Neuronal stem cell (in vitro differentiated cells): ENCODE data around the gene ALG14.

Source experiments
- DNase-seq: peaks from one replicate; pipeline ENCODE4 v3.0.0-alpha.2; 2013; ENCODE audit warnings: low spot score
- H2AFZ ChIP-seq: one replicate; pipeline ENCODE4 v1.6.1; 2013; ENCODE audit warnings: mild to moderate bottlenecking, low read length, inconsistent platforms
- H2AK5ac ChIP-seq: 2 replicates; pipeline ENCODE4 v1.6.1; 2013; ENCODE audit warnings: low read depth, mild to moderate bottlenecking, inconsistent platforms, low read length, moderate library complexity, mixed read lengths
- H2BK120ac ChIP-seq: 2 replicates; pipeline ENCODE4 v1.6.1; 2013; ENCODE audit warnings: low read depth, mild to moderate bottlenecking, inconsistent platforms, low read length, moderate library complexity, mixed read lengths
- H2BK12ac ChIP-seq: one replicate; pipeline ENCODE4 v1.6.1; 2013; ENCODE audit warnings: low read length, inconsistent platforms
- H2BK15ac ChIP-seq: 2 replicates; pipeline ENCODE4 v1.6.1; 2013; ENCODE audit warnings: mild to moderate bottlenecking, low read length, inconsistent platforms, mixed read lengths
- H2BK5ac ChIP-seq: one replicate; pipeline ENCODE4 v1.6.1; 2013; ENCODE audit warnings: inconsistent platforms, mild to moderate bottlenecking, low read length, moderate library complexity
- H3K14ac ChIP-seq: one replicate; pipeline ENCODE4 v1.6.1; 2013; ENCODE audit warnings: low read length, inconsistent platforms
- H3K18ac ChIP-seq: 2 replicates; pipeline ENCODE4 v1.6.1; 2013; ENCODE audit warnings: low read length, inconsistent platforms
- H3K23ac ChIP-seq: 2 replicates; pipeline ENCODE4 v1.6.1; 2013; ENCODE audit warnings: low read depth, mild to moderate bottlenecking, mixed read lengths, low read length, inconsistent platforms; ENCODE audit not compliant: poor library complexity
- H3K27ac ChIP-seq: replicated peaks from 3 replicates; pipeline ENCODE4 v1.5.1; 2013; ENCODE audit warnings: low read length, inconsistent platforms
- H3K27me3 ChIP-seq, 3 experiments: 2 replicates each; pipeline ENCODE4 v1.6.1; 2013; ENCODE audit warnings: low read length in 3 of 3, mild to moderate bottlenecking in 2 of 3, inconsistent platforms in 1 of 3, low read depth in 1 of 3, mixed read lengths in 1 of 3, moderate library complexity in 1 of 3; ENCODE audit not compliant: control insufficient read depth in 3 of 3, insufficient read depth in 3 of 3
- H3K36me3 ChIP-seq, 2 donors: replicated peaks in 1 of 2; 2 replicates each; pipeline ENCODE4 v1.6.1; 2013; ENCODE audit warnings: low read length in 2 of 2; ENCODE audit not compliant: control insufficient read depth in 2 of 2, insufficient read depth in 2 of 2
- H3K4ac ChIP-seq: 2 replicates; pipeline ENCODE4 v1.6.1; 2013; ENCODE audit warnings: inconsistent platforms, mild to moderate bottlenecking, low read length, moderate library complexity
- H3K4me1 ChIP-seq, 2 donors: 1 replicate in 1 of 2; 2 replicates in 1 of 2; pipeline ENCODE4 v1.6.1; 2013; ENCODE audit warnings: low read length in 2 of 2, low read depth in 1 of 2; ENCODE audit not compliant: control insufficient read depth in 2 of 2, insufficient read depth in 1 of 2
- H3K4me2 ChIP-seq: one replicate; pipeline ENCODE4 v1.6.1; 2013; ENCODE audit warnings: mild to moderate bottlenecking, low read length, inconsistent platforms; ENCODE audit not compliant: insufficient read depth, poor library complexity, severe bottlenecking
- H3K4me3 ChIP-seq, 2 donors: 2 replicates each; pipeline ENCODE4 v1.5.1; 2013; ENCODE audit warnings: low read length in 2 of 2, mild to moderate bottlenecking in 2 of 2, inconsistent platforms in 1 of 2, moderate library complexity in 1 of 2
- H3K79me1 ChIP-seq: one replicate; pipeline ENCODE4 v1.6.1; 2013; ENCODE audit warnings: low read depth, mild to moderate bottlenecking, inconsistent platforms, low read length, moderate library complexity
- H3K9ac ChIP-seq: one replicate; pipeline ENCODE4 v1.6.1; 2013; ENCODE audit warnings: mild to moderate bottlenecking, low read depth, low read length, inconsistent platforms; ENCODE audit not compliant: poor library complexity
- H3K9me3 ChIP-seq, 2 donors: replicated peaks in 1 of 2; 2 replicates each; pipeline versions ENCODE3 to v1.6.1; 2013; ENCODE audit warnings: low read length in 2 of 2, mild to moderate bottlenecking in 2 of 2, inconsistent platforms in 1 of 2, low read depth in 1 of 2, mixed read lengths in 1 of 2, moderate library complexity in 1 of 2; ENCODE audit not compliant: control insufficient read depth in 2 of 2, insufficient read depth in 1 of 2
- H4K8ac ChIP-seq: one replicate; pipeline ENCODE4 v1.6.1; 2013; ENCODE audit warnings: low read depth, mild to moderate bottlenecking, inconsistent platforms, low read length, moderate library complexity
- H4K91ac ChIP-seq: one replicate; pipeline ENCODE4 v1.6.1; 2013; ENCODE audit warnings: low read length, low read depth, mild to moderate bottlenecking, inconsistent platforms; ENCODE audit not compliant: poor library complexity
- WGBS, 2 donors: extraction: QIAGEN DNeasy Blood & Tissue Kit; methylation state at CpG; one replicate each; pipeline ENCODE4 v1.1.7; 2013; ENCODE audit warnings: missing lambda C conversion rate in 2 of 2, mixed read lengths in 1 of 2; ENCODE audit not compliant: insufficient read length in 2 of 2, insufficient replicate concordance in 1 of 2; ENCODE audit errors: extremely low coverage in 2 of 2; 5-methylcytosine and 5-hydroxymethylcytosine counted together

ALG14 gene

GRCh38 chr1:95097426-95097825, 24.7 kb upstream of the ALG14 start:
- DNase-seq = no peak
- Histone ChIP-seq H3K36me3 (no peaks in the 10 kb centered on the region), H3K4me1 (no peaks in the 10 kb centered on the region), H3K27me3 (peaks cover 0 to 8% (median 0%) of the 10 kb centered on the region in 3 experiments), H3K4ac (no peak overlapping the region), H2AFZ (no peak overlapping the region), H3K4me3 (no peak overlapping the region), H3K23ac (no peak overlapping the region), H3K9ac (no peak overlapping the region), H3K9me3 (no peaks in the 10 kb centered on the region), H3K27ac (no peak overlapping the region), H3K14ac (no peak overlapping the region), H3K18ac (no peak overlapping the region), H2BK120ac (no peak overlapping the region), H2BK12ac (no peak overlapping the region), H3K79me1 (no peaks in the 10 kb centered on the region), H2AK5ac (no peak overlapping the region), H4K91ac (no peak overlapping the region), H3K4me2 (no peak overlapping the region), H2BK5ac (no peak overlapping the region), H2BK15ac (no peak overlapping the region), H4K8ac (no peak overlapping the region)
- no CpG with 5 or more reads among the region's 4 CpGs for WGBS, 2 donors

- Histone ChIP-seq H3K18ac (no peak overlapping the region), H2AK5ac (no peak overlapping the region), H2BK12ac (no peak overlapping the region), H3K36me3 (no peaks in the 10 kb centered on the region), H2BK15ac (no peak overlapping the region), H4K91ac (no peak overlapping the region), H2BK5ac (no peak overlapping the region), H4K8ac (no peak overlapping the region), H3K14ac (no peak overlapping the region), H2BK120ac (no peak overlapping the region), H3K4me3 (no peak overlapping the region), H3K4me1 (no peaks in the 10 kb centered on the region), H3K27ac (no peak overlapping the region), H3K23ac (no peak overlapping the region), H3K9ac (no peak overlapping the region), H3K27me3 (peaks cover 0 to 3% (median 0%) of the 10 kb centered on the region in 3 experiments), H3K4ac (no peak overlapping the region), H3K4me2 (no peak overlapping the region), H2AFZ (no peak overlapping the region), H3K79me1 (no peaks in the 10 kb centered on the region), H3K9me3 (no peaks in the 10 kb centered on the region)
- WGBS, 2 donors = no CpG with 5 or more reads among the region's 6 CpGs
- DNase-seq = no peak
Observed at GRCh38 chr1:95096218-95096841, 23.6 kb upstream of the ALG14 start.

- Histone ChIP-seq H3K36me3 (no peaks in the 10 kb centered on the region), H3K27ac (no peak overlapping the region)
Observed at GRCh38 chr1:95095833-95096217, 23.1 kb upstream of the ALG14 start.

GRCh38 chr1:95094923-95095322, 22.2 kb upstream of the ALG14 start:
- Histone ChIP-seq H2AFZ (no peak overlapping the region), H3K27ac (no peak overlapping the region), H3K4me3 (no peak overlapping the region)

More at GRCh38 chr1:95095833-95096217, 23.1 kb upstream of the ALG14 start:
- no peak overlapping the region for H3K4me2 ChIP-seq
- H3K4me3 ChIP-seq = no peak overlapping the region
- H3K9me3 ChIP-seq = no peaks in the 10 kb centered on the region
- H2BK15ac ChIP-seq = no peak overlapping the region
- no peaks in the 10 kb centered on the region for H3K27me3 ChIP-seq
- no peak overlapping the region for H2AFZ ChIP-seq
- H3K79me1 ChIP-seq = no peaks in the 10 kb centered on the region
- H2AK5ac ChIP-seq = no peak overlapping the region
- no peak overlapping the region for H3K18ac ChIP-seq
- no peak overlapping the region for H3K4ac ChIP-seq
- no peaks in the 10 kb centered on the region for H3K4me1 ChIP-seq
- no peak overlapping the region for H3K14ac ChIP-seq
- no peak overlapping the region for H2BK120ac ChIP-seq
- H3K9ac ChIP-seq = no peak overlapping the region
- no peak overlapping the region for H2BK5ac ChIP-seq
- H4K91ac ChIP-seq = no peak overlapping the region
- no peak overlapping the region for H4K8ac ChIP-seq
- no peak overlapping the region for H2BK12ac ChIP-seq
- DNase-seq = no peak
- WGBS, 2 donors = no CpG with 5 or more reads among the region's 2 CpGs
- H3K23ac ChIP-seq = no peak overlapping the region

More at GRCh38 chr1:95094923-95095322, 22.2 kb upstream of the ALG14 start:
- H3K14ac ChIP-seq = no peak overlapping the region
- no peaks in the 10 kb centered on the region for H3K36me3 ChIP-seq
- H4K8ac ChIP-seq = no peak overlapping the region
- H2BK5ac ChIP-seq = no peak overlapping the region
- no CpG with 5 or more reads among the region's 2 CpGs for WGBS, 2 donors
- no peak overlapping the region for H4K91ac ChIP-seq
- no peak overlapping the region for H3K9ac ChIP-seq
- H3K23ac ChIP-seq = no peak overlapping the region
- H2BK15ac ChIP-seq = no peak overlapping the region
- H3K4me1 ChIP-seq = no peaks in the 10 kb centered on the region
- no peak for DNase-seq
- no peaks in the 10 kb centered on the region for H3K27me3 ChIP-seq
- no peak overlapping the region for H3K4me2 ChIP-seq
- peaks cover 2 to 3% of the 10 kb centered on the region in 2 donors for H3K9me3 ChIP-seq
- no peaks in the 10 kb centered on the region for H3K79me1 ChIP-seq
- no peak overlapping the region for H2BK12ac ChIP-seq
- no peak overlapping the region for H2AK5ac ChIP-seq
- H3K18ac ChIP-seq = no peak overlapping the region
- H2BK120ac ChIP-seq = no peak overlapping the region
- no peak overlapping the region for H3K4ac ChIP-seq
